Osteoblast (primary cell): ENCODE results near the gene C11orf21. TPM values are rescaled to one million over a fixed set of nuclear protein-coding genes. Genes with fewer than 3 reads are reported as not detected.
A peak's percentile ranks its signal among the peaks of the same experiment; 100 is the strongest.

Source experiments
- DNase-seq: peaks from one replicate; pipeline ENCODE4 v3.0.0; 2011; ENCODE audit warnings: low spot score, mixed read lengths; ENCODE audit not compliant: insufficient read length; ENCODE audit errors: missing footprints
- H2AFZ ChIP-seq: 2 replicates; pipeline ENCODE4 v1.6.0; 2011; ENCODE audit warnings: mild to moderate bottlenecking, low read length
- H3K27ac ChIP-seq: 2 replicates; pipeline ENCODE4 v1.5.1; 2011; ENCODE audit warnings: mild to moderate bottlenecking, low read depth, low read length, moderate library complexity
- H3K27me3 ChIP-seq: 2 replicates; pipeline ENCODE4 v1.6.0; 2012; ENCODE audit warnings: mild to moderate bottlenecking, control low read depth, inconsistent platforms, low read length, moderate library complexity; ENCODE audit not compliant: insufficient read depth
- H3K36me3 ChIP-seq: 2 replicates; pipeline ENCODE4 v1.5.1; 2011; ENCODE audit warnings: mild to moderate bottlenecking, low read length, control low read depth, moderate library complexity; ENCODE audit not compliant: insufficient read depth
- H3K4me1 ChIP-seq: 2 replicates; pipeline ENCODE4 v1.5.1; 2011; ENCODE audit warnings: mild to moderate bottlenecking, low read length, control low read depth, moderate library complexity; ENCODE audit not compliant: insufficient read depth
- H3K4me2 ChIP-seq: 2 replicates; pipeline ENCODE4 v1.6.0; 2011; ENCODE audit warnings: mild to moderate bottlenecking, low read length; ENCODE audit not compliant: insufficient read depth
- H3K4me3 ChIP-seq: fragments of 200-600 bp; sonication (generic); 3 replicates; pipeline ENCODE4 v1.5.1; 2012; ENCODE audit warnings: mild to moderate bottlenecking, low read length, inconsistent platforms; ENCODE audit not compliant: insufficient read depth
- H3K79me2 ChIP-seq: 2 replicates; pipeline ENCODE4 v1.6.0; 2012; ENCODE audit warnings: mild to moderate bottlenecking, low read length, control low read depth, inconsistent platforms; ENCODE audit not compliant: insufficient read depth
- H3K9me3 ChIP-seq: 2 replicates; pipeline ENCODE4 v1.5.1; 2011; ENCODE audit warnings: low read depth, low read length, control low read depth
- H4K20me1 ChIP-seq: 2 replicates; pipeline ENCODE4 v1.6.0; 2012; ENCODE audit warnings: mild to moderate bottlenecking, low read length, control low read depth; ENCODE audit not compliant: insufficient read depth
- CTCF ChIP-seq: IDR thresholded peaks from 2 replicates; pipeline ENCODE4 v1.5.1; 2011; ENCODE audit warnings: mild to moderate bottlenecking, low read depth, low read length, moderate library complexity; ENCODE audit errors: extremely low read depth
- total RNA-seq: library from RNA; depleted of rRNA; stranded (reverse); fragments of >200 nt; gene quantifications from 2 replicates; pipeline ENCODE4 v1.2.3, GENCODE V29; 2012

The C11orf21 gene
- total RNA-seq, 1 donor, result 0.36 TPM

GRCh38 chr11:2315395-2316168 is 13.9 kb upstream of the C11orf21 start:
- no peak for TF ChIP-seq CTCF
- Histone ChIP-seq H3K4me3 (no peak overlapping the region), H3K4me2 (no peak overlapping the region), H3K27ac (no peak overlapping the region), H3K9me3 (no peaks in the 10 kb centered on the region), H4K20me1 (no peaks in the 10 kb centered on the region), H3K79me2 (no peaks in the 10 kb centered on the region), H3K36me3 (no peaks in the 10 kb centered on the region), H3K4me1 (peaks cover 13% of the 10 kb centered on the region), H2AFZ (peak overlapping the region; percentile 51), H3K27me3 (no peaks in the 10 kb centered on the region)
- DNase-seq, result peak; percentile 68

- H3K4me3 ChIP-seq, result no peak overlapping the region
- DNase-seq, result peak; percentile 98
- TF ChIP-seq CTCF, result no peak
- no peaks in the 10 kb centered on the region for H3K27me3 ChIP-seq
- H4K20me1 ChIP-seq, result no peaks in the 10 kb centered on the region
- H3K9me3 ChIP-seq, result no peaks in the 10 kb centered on the region
- peak overlapping the region; percentile 85 for H2AFZ ChIP-seq
- no peak overlapping the region for H3K4me2 ChIP-seq
- no peaks in the 10 kb centered on the region for H3K79me2 ChIP-seq
- no peaks in the 10 kb centered on the region for H3K36me3 ChIP-seq
- H3K4me1 ChIP-seq, result peaks cover 13% of the 10 kb centered on the region
- no peak overlapping the region for H3K27ac ChIP-seq
These were observed 13.0 kb upstream of the C11orf21 start for GRCh38 chr11:2314525-2315394.

- H3K36me3 ChIP-seq, result no peaks in the 10 kb centered on the region
- H3K9me3 ChIP-seq, result no peaks in the 10 kb centered on the region
- no peak overlapping the region for H3K4me3 ChIP-seq
- H3K27me3 ChIP-seq, result no peaks in the 10 kb centered on the region
- peak; percentile 60 for DNase-seq
- H3K4me1 ChIP-seq, result peaks cover 13% of the 10 kb centered on the region
- no peak overlapping the region for H2AFZ ChIP-seq
- H3K79me2 ChIP-seq, result no peaks in the 10 kb centered on the region
- TF ChIP-seq CTCF, result no peak
- no peaks in the 10 kb centered on the region for H4K20me1 ChIP-seq
- H3K27ac ChIP-seq, result no peak overlapping the region
- H3K4me2 ChIP-seq, result no peak overlapping the region
These were observed 12.4 kb upstream of the C11orf21 start for GRCh38 chr11:2314136-2314524.
